Brain microvascular endothelial cell (primary cell): ENCODE results near the gene TLCD2.

Source experiments
- DNase-seq: peaks from one replicate; pipeline ENCODE4 v3.0.0-alpha.2; 2020
- H3K27ac ChIP-seq: fragments of 250-450 bp; sonication (Bioruptor Pico); 2 replicates; pipeline ENCODE4 v1.5.1; 2020; ENCODE audit warnings: mild to moderate bottlenecking, moderate library complexity
- H3K27me3 ChIP-seq: fragments of 250-450 bp; sonication (Bioruptor Pico); replicated peaks from 2 replicates; pipeline ENCODE4 v1.5.1; 2020; ENCODE audit warnings: mild to moderate bottlenecking
- H3K36me3 ChIP-seq: fragments of 250-450 bp; sonication (Bioruptor Pico); replicated peaks from 2 replicates; pipeline ENCODE4 v1.5.1; 2020; ENCODE audit warnings: mild to moderate bottlenecking
- H3K4me3 ChIP-seq: 2 replicates; pipeline ENCODE4 v1.5.1; 2011; ENCODE audit warnings: low read depth, mild to moderate bottlenecking, control low read depth, low read length, moderate library complexity
- CTCF ChIP-seq: IDR thresholded peaks from 2 replicates; pipeline ENCODE4 v1.5.1; 2011; ENCODE audit warnings: low read depth, mild to moderate bottlenecking, moderate library complexity, low read length, control low read depth, inconsistent platforms; ENCODE audit errors: missing control alignments
- in situ Hi-C: cut with HindIII; loops from 2 replicates; pipeline ENCODE4 v1.10.0; 2017; ENCODE audit warnings: low sequenced_read_pairs, low pct_ligation_motif_present

TLCD2 gene

GRCh38 chr17:1754430-1755112 is 44.4 kb upstream of the TLCD2 start:
- in situ Hi-C loops, result no loop called here
- DNase-seq, result no peak
- Histone ChIP-seq H3K27ac (no peak overlapping the region), H3K36me3 (no peaks in the 10 kb centered on the region), H3K4me3 (no peak overlapping the region), H3K27me3 (no peaks in the 10 kb centered on the region)
- TF ChIP-seq CTCF, result no peak

GRCh38 chr17:1753767-1754429 is 43.7 kb upstream of the TLCD2 start:
- Histone ChIP-seq H3K27ac (no peak overlapping the region), H3K27me3 (no peaks in the 10 kb centered on the region), H3K4me3 (no peak overlapping the region), H3K36me3 (no peaks in the 10 kb centered on the region)
- TF ChIP-seq CTCF, result no peak
- in situ Hi-C loops, result no loop called here
- DNase-seq, result no peak

GRCh38 chr17:1752425-1753262 is 42.5 kb upstream of the TLCD2 start:
- Histone ChIP-seq H3K27ac (no peak overlapping the region), H3K36me3 (no peaks in the 10 kb centered on the region), H3K27me3 (no peaks in the 10 kb centered on the region), H3K4me3 (no peak overlapping the region)
- no peak for DNase-seq
- in situ Hi-C loops, result no loop called here
- no peak for TF ChIP-seq CTCF

- Histone ChIP-seq H3K4me3 (no peak overlapping the region), H3K36me3 (no peaks in the 10 kb centered on the region), H3K27ac (no peak overlapping the region), H3K27me3 (no peaks in the 10 kb centered on the region)
- in situ Hi-C loops, result no loop called here
- DNase-seq, result no peak
- no peak for TF ChIP-seq CTCF
Measured at GRCh38 chr17:1750628-1751027, 40.5 kb upstream of the TLCD2 start.

GRCh38 chr17:1746975-1747543 is 36.9 kb upstream of the TLCD2 start:
- no peaks in the 10 kb centered on the region for H3K27me3 ChIP-seq
- TF ChIP-seq CTCF, result no peak
- no peak overlapping the region for H3K4me3 ChIP-seq
- in situ Hi-C loops, result no loop called here
- H3K27ac ChIP-seq, result no peak overlapping the region
- H3K36me3 ChIP-seq, result no peaks in the 10 kb centered on the region
- DNase-seq, result no peak
